ENCODE measurements around the gene RBMS1. TPM values are rescaled to one million over a fixed set of nuclear protein-coding genes. Genes with fewer than 3 reads are reported as not detected.
A peak's percentile ranks its signal among the peaks of the same experiment; 100 is the strongest.

Gene RBMS1
- total and polyA plus RNA-seq, 2 of the 4 experiments (the other 2 are of a cell fraction), result 43.5 to 64.9 TPM

GRCh38 chr2:160298960-160299359 is 194.6 kb downstream of the RBMS1 start:
- TF ChIP-seq CEBPB (IDR thresholded peaks at IDR 0.05; ENCODE audit: low read depth, low read length) (peak; percentile 51; the same call in 1 of the 2 replicates), POLR2A (IDR thresholded peaks at IDR 0.05; ENCODE audit: low read depth, low read length) (0 out of 2 replicates have a peak, but pooled peaks have one; percentile 13), RFX5 (IDR thresholded peaks at IDR 0.05; ENCODE audit: low read depth, low read length) (no peak), CHD1 (IDR thresholded peaks at IDR 0.05; ENCODE audit: low read depth, low read length) (no peak), FOS (IDR thresholded peaks at IDR 0.05; ENCODE audit: low read depth, low read length) (no peak), MAZ (IDR thresholded peaks at IDR 0.05; ENCODE audit: borderline replicate concordance, low read depth, low read length) (no peak)
- Histone ChIP-seq H3K4me3 (ENCODE audit: insufficient read depth, low read depth, low read length) (no peak overlapping the region), H2AK9ac (replicated peaks; ENCODE audit: low read depth, low read length, poor library complexity) (no peak overlapping the region), H3K27ac (ENCODE audit: insufficient read depth, low read length) (peak overlapping the region; percentile 17), H2AFZ (replicated peaks; ENCODE audit: low read length, poor library complexity) (no peak overlapping the region), H3K56ac (ENCODE audit: extremely low read depth, insufficient read depth, low read length) (no peak overlapping the region), H3K9ac (ENCODE audit: low read depth, low read length) (no peak overlapping the region), H2AK5ac (ENCODE audit: low read depth, low read length) (no peak overlapping the region), H3K9me1 (ENCODE audit: insufficient read depth, low read length) (peaks cover 23% of the 10 kb centered on the region), H3K18ac (ENCODE audit: low read depth, low read length) (0 out of 2 replicates have a peak overlapping the region, but pooled peaks have one; percentile 45), H3K9me3 (ENCODE audit: control insufficient read depth, insufficient read depth, low read length) (no peaks in the 10 kb centered on the region), H2BK15ac (ENCODE audit: low read depth, low read length) (no peak overlapping the region), H2BK20ac (ENCODE audit: low read depth, low read length) (no peak overlapping the region), H4K5ac (ENCODE audit: low read depth, low read length) (peak overlapping the region; percentile 39; the same call in 1 of the 2 replicates), H4K91ac (ENCODE audit: insufficient read depth, low read depth, low read length) (peak overlapping the region; percentile 20), H2BK5ac (ENCODE audit: low read depth, low read length, poor library complexity, severe bottlenecking) (peak overlapping the region; percentile 64), H3K4me2 (ENCODE audit: low read depth, low read length) (no peak overlapping the region), H4K20me1 (ENCODE audit: insufficient read depth, low read length) (peaks cover 3% of the 10 kb centered on the region; the same call in 1 of the 2 replicates), H3K79me1 (ENCODE audit: low read depth in 1 of 2, low read length in 2 of 2) (peaks cover 48 to 75% of the 10 kb centered on the region in 2 experiments), H3K4ac (ENCODE audit: low read depth, low read length) (peak overlapping the region; percentile 17; the same call in 1 of the 2 replicates), H4K8ac (ENCODE audit: low read depth in 2 of 2, low read length in 2 of 2) (peak overlapping the region; percentile 29 to 57; a peak in 2 of 4 replicates), H3K4me1 (ENCODE audit: control insufficient read depth, insufficient read depth, low read length) (peaks cover 25% of the 10 kb centered on the region), H3K14ac (replicated peaks; ENCODE audit: low read depth, low read length) (peak overlapping the region; percentile 17; the same call in 1 of the 2 replicates), H3K27me3 (ENCODE audit: control insufficient read depth, insufficient read depth, low read length) (no peaks in the 10 kb centered on the region), H2BK120ac (ENCODE audit: low read depth, low read length) (peak overlapping the region; percentile 14; the same call in 1 of the 2 replicates), H3K23ac (ENCODE audit: low read depth, low read length) (peak overlapping the region; percentile 33; the same call in 1 of the 2 replicates), H3K36me3 (ENCODE audit: control insufficient read depth, insufficient read depth, low read length) (peaks cover 43% of the 10 kb centered on the region)
- WGBS, 2 experiments (ENCODE audit: extremely low coverage in 2 of 2, insufficient read length in 1 of 2), result no CpG with 5 or more reads among the region's 1 CpG
- POLR2A ChIA-PET (ENCODE audit: unreplicated experiment), result no interaction called here
- CTCF ChIA-PET, result no interaction called here
- DNase-seq (peak; percentile 45), ATAC-seq (ENCODE audit: low read depth) (no peak)
- dilution Hi-C loops (cut with HindIII; ENCODE audit: low sequenced_read_pairs, unreplicated experiment) (no loop called here), intact Hi-C loops (cut with micrococcal nuclease) (no loop called here), in situ Hi-C loops (cut with MboI; ENCODE audit: low sequenced_read_pairs) (no loop called here)
- BruUV-seq (replicated peaks), result no TSS peak

Data from IMR-90 (cell line).